ENCODE measurements around the gene MGMT. TPM values are rescaled to one million over a fixed set of nuclear protein-coding genes. Genes with fewer than 3 reads are reported as not detected.

MGMT gene
- total RNA-seq, 1 donor from 2014 or later, result 20.8 TPM

GRCh38 chr10:129754211-129755050 lies 287.4 kb downstream of the MGMT start:
- H3K36me3 Mint-ChIP-seq (ENCODE audit: unreplicated experiment), result no peaks in the 10 kb centered on the region
- no peaks in the 10 kb centered on the region for H3K4me1 Mint-ChIP-seq (ENCODE audit: unreplicated experiment)
- H3K27ac Mint-ChIP-seq (ENCODE audit: unreplicated experiment), result no peak overlapping the region
- peaks cover 30% of the 10 kb centered on the region for H3K9me3 Mint-ChIP-seq (ENCODE audit: unreplicated experiment)
- TF ChIP-seq CTCF (IDR thresholded peaks at IDR 0.05), result no peak
- no peak for DNase-seq (ENCODE audit: extremely low spot score, unreplicated experiment)
- H3K27me3 Mint-ChIP-seq (ENCODE audit: unreplicated experiment), result no peaks in the 10 kb centered on the region
- no peak overlapping the region for H3K4me3 Mint-ChIP-seq (ENCODE audit: unreplicated experiment)

- no peak overlapping the region for H3K27ac Mint-ChIP-seq (ENCODE audit: unreplicated experiment)
- no peak overlapping the region for H3K4me3 Mint-ChIP-seq (ENCODE audit: unreplicated experiment)
- no peak for TF ChIP-seq CTCF (IDR thresholded peaks at IDR 0.05)
- no peak for DNase-seq (ENCODE audit: extremely low spot score, unreplicated experiment)
- no peaks in the 10 kb centered on the region for H3K4me1 Mint-ChIP-seq (ENCODE audit: unreplicated experiment)
- no peaks in the 10 kb centered on the region for H3K27me3 Mint-ChIP-seq (ENCODE audit: unreplicated experiment)
- H3K36me3 Mint-ChIP-seq (ENCODE audit: unreplicated experiment), result no peaks in the 10 kb centered on the region
- H3K9me3 Mint-ChIP-seq (ENCODE audit: unreplicated experiment), result peaks cover 24% of the 10 kb centered on the region
Observed at GRCh38 chr10:129755158-129755591, 288.1 kb downstream of the MGMT start.

GRCh38 chr10:129755621-129756020 lies 288.6 kb downstream of the MGMT start:
- no peak overlapping the region for H3K4me3 Mint-ChIP-seq (ENCODE audit: unreplicated experiment)
- H3K9me3 Mint-ChIP-seq (ENCODE audit: unreplicated experiment), result peaks cover 22% of the 10 kb centered on the region
- no peak for TF ChIP-seq CTCF (IDR thresholded peaks at IDR 0.05)
- H3K4me1 Mint-ChIP-seq (ENCODE audit: unreplicated experiment), result no peaks in the 10 kb centered on the region
- no peak overlapping the region for H3K27ac Mint-ChIP-seq (ENCODE audit: unreplicated experiment)
- H3K36me3 Mint-ChIP-seq (ENCODE audit: unreplicated experiment), result no peaks in the 10 kb centered on the region
- no peak for DNase-seq (ENCODE audit: extremely low spot score, unreplicated experiment)
- H3K27me3 Mint-ChIP-seq (ENCODE audit: unreplicated experiment), result no peaks in the 10 kb centered on the region

GRCh38 chr10:129756912-129757901 lies 290.2 kb downstream of the MGMT start:
- H3K9me3 Mint-ChIP-seq (ENCODE audit: unreplicated experiment), result peaks cover 9% of the 10 kb centered on the region
- H3K27ac Mint-ChIP-seq (ENCODE audit: unreplicated experiment), result no peak overlapping the region
- no peaks in the 10 kb centered on the region for H3K27me3 Mint-ChIP-seq (ENCODE audit: unreplicated experiment)
- peak; percentile 59 for DNase-seq (ENCODE audit: extremely low spot score, unreplicated experiment)
- H3K4me1 Mint-ChIP-seq (ENCODE audit: unreplicated experiment), result no peaks in the 10 kb centered on the region
- H3K4me3 Mint-ChIP-seq (ENCODE audit: unreplicated experiment), result no peak overlapping the region
- no peaks in the 10 kb centered on the region for H3K36me3 Mint-ChIP-seq (ENCODE audit: unreplicated experiment)
- TF ChIP-seq CTCF (IDR thresholded peaks at IDR 0.05), result no peak
